DMS 273 (cell line): ENCODE results near the gene HPS1.

Source experiments
- DNase-seq: peaks from one replicate; lab custom pipeline; 2025; ENCODE audit not compliant: unreplicated experiment; lab: John Stamatoyannopoulos, UW

The HPS1 gene

DNA sequence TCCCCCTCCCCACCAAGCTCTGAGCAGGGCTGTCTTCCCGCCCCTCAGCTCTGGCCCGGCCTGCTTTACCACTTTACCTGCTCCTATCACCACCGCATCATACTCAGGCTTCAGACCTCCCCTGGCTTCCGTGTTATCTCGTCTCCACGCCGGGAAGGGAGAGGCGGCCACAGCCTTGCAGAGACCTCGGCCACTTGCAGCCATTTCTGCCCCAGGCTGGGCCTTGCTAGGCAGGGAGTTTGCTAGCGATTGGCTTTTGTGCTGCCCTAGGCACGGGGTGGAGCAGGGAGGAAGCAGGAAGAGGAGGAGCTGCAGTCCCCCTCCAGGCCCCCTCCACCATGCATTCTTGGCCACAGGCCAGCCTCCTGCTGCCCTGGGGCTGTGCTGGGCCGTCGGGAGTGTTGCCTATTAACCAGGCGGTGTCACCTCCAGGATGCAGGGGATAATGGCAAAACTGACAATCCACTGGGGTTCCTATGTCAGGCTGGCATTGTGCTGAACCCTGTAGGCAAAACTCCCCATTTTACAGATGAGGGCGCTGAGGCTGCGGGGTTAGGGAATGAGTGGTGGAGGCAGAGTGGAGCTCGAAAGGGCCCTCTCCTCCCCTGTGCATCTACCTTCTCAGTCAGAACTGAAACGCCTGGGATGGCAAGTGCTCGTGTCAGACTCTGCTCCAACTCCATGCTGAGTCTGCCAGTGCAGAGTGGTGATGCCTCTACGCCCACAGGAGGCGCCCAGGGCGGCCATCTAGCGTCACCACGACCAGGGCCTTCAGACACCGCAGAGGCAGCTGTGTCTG lies 31.6 kb downstream of the HPS1 start, which contains the start of gene PYROXD2:
TSS of gene PYROXD2 (minus strand) at position 251 of the 799 bp plus-strand sequence. CDS start at position 204, 47 bp downstream.
- peak; percentile 88 for DNase-seq

DNA sequence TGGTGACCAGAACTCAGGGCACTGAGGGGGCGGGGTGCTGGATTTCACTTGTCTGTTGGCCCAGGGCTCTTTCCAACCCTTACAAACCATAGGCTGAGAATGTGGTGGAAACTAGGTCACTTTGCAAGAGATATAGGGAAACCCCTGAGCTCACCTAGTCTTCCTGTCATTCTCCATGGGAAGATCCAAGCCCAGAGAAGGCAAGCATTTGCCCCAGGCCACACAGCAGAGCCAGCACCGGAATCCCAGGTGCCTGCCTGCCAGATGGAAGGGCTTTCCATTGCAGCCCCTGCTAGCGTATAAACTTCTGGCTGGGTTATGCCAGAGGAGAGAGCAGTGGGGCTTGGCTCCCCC lies 32.2 kb downstream of the HPS1 start:
- peak; percentile 42 for DNase-seq

DNA sequence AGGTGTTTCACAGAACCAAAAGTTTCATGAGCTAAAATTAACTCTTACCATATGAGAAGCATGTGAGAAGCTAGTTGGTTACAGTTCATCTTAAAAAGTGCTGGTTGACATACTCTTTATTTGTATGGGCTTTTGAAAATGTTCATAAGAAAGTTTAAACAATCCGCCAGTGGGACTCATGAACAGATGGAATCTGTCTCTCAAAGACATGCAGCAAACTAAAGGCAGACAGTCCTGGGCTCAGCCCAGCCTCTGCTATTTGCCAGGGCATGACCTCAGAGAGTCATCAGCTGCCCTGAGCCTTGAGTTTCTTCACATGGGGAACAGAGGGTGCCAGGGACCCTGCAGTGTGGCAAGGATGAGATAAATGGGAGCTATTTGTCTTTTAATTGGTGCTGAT lies 35.0 kb downstream of the HPS1 start:
- no peak for DNase-seq

DNA sequence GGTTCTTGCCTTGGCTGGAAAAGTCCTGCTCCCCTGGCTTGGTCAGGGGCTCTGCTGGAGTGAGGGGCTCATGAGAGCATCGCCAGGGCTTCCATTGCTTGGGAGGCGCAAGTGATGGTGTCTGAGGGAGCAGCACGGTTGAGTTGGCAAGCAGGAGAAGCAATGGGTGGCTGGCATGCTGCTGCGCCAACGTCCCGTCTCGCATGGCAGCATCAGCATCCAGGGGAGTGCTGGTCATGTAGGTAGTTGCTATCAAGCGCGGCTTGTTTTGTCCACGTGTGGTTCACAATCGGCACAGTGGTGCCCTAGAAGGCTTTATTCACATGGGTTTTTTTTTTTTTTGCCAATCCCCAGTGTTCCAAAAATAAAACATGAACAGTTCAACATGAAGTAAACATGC lies 35.6 kb downstream of the HPS1 start:
- DNase-seq = no peak

DNA sequence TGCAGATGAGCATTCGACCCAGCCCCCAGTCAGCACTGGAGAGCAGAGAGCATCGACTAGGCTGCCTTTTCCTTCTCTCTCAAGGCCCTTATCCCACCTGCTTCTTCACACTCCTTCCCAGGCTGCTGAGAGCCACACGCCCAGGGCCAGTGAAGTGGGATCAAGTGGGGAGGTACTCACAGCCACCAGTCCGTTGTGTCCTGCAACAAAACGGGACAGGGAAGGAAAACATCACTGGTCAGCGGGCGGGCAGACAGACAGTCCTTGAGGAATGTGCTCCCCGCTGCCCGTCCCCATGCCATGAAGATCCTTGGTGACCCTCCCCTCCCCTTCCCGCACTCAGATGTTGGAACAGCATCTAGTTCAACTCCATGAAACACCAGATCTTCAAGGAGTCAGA lies 36.0 kb downstream of the HPS1 start:
- DNase-seq = no peak

DNA sequence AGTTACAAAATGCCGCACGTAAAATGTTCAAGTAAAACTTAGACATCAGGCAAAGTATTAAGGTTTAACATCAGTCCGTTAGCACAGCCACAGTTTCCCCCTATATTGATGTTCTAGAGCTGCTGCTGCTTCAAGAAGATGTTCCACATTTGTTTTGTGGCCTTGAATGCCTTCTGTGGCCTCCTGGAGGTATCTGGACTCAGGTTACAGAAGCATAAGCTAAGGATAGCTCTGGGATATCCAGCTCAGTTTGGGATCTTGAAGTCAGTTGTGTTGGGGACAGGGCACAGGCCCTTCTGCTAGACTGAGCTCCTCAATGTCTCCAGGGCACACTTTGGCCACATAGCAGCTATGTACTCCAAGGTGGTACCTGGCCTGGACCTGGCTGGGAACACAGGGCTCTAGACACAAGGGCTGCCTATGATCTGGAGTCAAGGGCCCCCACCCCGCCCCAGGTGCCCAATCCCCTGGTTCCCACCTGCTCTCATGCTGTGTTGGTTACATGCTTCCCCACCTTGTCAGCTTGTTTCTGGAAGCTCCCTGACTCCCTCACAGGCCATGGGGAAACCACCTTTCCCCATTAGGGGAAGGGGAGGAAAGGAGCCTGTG lies 36.5 kb downstream of the HPS1 start:
- no peak for DNase-seq

DNA sequence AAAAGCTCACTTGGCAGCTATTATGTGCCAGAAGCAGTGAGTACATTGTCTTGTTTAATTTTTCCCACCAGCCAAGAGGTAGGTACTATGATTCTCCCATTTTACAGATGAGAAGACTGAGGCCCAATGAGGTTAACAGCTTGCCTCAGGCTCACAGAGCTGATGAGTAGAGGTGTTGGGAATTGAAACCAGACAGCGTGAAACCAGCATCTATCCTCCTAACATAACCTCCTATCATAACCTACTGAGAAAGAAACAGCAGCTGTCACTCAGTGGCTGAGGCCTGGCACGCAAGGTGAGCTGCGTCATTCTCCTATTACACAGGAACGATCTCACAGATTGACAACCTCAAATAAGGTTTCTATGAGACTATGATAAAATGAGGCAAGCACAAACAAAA lies 37.9 kb downstream of the HPS1 start:
- no peak for DNase-seq

DNA sequence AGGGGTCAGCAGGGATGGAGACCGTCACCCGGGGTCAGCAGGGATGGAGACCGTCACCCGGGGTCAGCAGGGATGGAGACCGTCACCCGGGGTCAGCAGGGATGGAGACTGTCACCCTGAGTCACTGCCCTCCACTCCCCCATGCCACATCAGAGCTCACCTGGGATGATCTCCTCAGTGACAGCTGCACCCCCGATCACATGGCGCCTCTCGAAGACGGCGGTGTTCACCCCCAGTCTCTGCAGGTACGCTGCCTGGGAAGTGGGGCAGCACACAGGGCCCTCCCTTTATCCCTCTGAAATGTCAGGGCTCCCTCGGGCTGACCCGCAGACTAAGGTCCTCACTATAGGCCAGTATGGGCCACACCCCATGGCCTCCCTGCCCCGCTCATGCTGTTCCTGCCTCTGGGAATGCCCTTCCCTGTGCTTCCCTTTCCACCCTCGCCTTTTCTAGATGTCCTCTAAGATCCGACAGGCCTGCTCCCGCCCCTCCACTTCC lies 38.9 kb downstream of the HPS1 start:
- no peak for DNase-seq

DNA sequence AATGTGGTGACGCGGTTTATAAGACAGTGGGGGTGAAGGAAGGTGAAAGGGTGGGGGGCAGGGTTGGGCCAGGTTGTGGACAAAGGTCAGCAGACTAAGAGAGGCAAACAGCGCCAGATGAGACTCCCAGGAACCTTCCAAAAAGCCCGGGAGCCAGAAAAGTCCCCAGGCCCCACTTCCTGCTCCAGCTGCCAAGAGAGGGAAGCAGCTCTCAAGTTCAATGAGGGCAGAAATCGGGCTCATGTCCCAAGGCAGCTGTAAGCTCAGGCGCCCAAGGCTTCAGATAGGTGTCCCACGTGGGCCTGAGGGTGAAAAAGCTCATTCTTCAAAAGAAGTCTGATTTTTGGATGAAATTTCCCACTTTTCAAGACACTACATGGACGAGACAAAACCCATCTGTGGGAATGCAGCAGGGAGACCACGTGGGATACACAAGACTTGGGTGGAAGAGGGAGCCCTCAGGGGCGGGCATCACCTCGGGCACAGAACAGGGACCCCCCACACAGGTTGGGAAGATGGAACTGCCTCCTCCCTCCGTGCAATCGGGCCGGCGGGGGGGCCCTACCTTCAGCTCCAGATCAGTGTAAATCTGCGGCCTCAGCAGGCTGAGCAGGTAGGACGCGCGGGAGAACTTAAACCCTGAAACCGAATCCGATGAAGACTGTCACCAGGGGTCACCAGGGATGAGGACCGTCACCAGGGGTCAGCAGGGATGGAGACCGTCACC lies 39.6 kb downstream of the HPS1 start:
- peak; percentile 5 for DNase-seq

DNA sequence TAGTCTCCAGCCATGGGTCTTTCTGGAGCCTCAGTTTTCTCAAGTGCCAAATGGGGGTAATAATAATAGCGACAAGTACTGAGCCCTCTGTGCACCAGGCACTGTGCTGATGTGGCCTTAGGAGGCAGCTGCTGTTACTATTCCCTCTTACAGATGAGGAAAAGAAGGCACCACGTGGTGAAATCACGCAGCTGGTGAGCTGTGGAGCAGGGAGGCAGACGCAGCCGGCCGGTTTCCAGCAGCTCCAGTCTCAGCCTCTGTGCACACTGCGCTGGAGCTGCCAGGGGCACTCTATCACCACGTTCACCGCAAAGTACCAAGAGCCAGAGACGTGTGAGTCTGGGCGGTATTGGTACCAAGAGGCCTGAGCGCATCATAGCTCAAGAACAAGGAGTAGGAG lies 41.3 kb downstream of the HPS1 start:
- DNase-seq = no peak

DNA sequence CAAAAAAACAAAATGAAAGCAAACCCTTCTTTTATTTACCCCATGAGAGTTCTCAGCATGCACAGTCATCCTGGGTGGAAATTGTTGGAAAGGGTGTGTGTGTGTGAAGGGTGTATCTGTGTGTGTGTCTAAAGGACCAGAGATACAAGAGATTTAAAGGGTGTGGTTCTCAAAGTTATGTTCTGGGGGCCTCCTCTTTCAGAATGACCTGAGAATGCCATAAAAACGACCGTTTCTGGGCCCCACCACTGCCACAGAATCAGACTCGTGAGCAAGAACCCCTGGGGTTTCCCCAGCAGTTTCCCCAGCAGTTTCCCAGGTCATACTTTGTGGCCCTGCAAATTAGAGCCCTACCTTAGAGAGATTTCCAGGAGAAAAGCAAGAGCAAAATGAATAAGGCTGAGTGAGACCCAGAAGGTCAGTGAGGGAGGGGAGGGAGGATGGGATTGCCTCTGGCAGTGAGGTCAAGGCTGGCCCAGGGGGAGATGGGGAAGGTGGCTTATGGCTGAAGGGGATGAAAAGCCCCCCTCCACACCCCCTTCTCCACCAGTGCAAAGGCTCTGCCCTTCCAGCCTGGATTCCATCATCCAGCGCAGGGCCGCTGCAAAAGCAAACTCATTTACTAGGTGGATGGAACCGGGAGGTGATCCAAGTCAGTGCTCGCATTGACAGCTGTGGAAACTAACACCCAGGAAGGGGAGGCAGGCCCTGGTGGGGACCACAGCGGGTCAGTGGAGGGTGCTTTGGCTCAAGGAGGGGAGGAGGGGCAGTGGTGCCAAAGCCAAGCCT lies 42.0 kb downstream of the HPS1 start:
- no peak for DNase-seq

DNA sequence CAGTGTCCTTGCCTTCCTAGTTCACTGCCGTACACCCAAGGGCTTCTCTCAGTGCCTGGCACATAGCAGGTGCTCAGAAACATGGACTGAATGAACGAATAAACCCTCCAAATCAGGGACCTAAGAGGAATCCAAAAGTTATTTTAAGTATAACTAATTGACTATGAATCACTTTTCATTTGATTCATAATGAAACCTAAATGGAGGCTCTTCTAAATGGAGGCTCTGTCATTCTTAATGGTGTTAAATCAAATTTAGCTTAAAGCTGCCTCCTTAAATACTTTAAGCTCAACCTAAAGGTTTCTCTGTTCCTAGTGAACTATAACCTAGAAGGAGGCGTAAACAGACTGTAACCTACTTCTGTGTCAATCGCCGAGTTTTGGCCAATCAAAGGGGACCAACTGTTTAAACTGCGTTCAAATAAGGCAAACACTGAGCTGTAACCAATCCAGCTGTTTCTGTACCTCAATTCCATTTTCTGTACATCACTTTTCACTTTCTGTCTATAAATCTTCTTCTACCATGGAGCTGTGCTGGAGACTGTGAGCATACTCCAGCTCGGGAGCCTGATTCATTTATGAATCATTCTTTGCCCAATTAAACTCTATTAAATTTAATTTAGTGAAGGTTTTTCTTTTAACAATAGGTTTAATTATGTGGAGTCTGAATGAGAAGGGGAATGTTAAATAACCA lies 42.8 kb downstream of the HPS1 start:
- no peak for DNase-seq

DNA sequence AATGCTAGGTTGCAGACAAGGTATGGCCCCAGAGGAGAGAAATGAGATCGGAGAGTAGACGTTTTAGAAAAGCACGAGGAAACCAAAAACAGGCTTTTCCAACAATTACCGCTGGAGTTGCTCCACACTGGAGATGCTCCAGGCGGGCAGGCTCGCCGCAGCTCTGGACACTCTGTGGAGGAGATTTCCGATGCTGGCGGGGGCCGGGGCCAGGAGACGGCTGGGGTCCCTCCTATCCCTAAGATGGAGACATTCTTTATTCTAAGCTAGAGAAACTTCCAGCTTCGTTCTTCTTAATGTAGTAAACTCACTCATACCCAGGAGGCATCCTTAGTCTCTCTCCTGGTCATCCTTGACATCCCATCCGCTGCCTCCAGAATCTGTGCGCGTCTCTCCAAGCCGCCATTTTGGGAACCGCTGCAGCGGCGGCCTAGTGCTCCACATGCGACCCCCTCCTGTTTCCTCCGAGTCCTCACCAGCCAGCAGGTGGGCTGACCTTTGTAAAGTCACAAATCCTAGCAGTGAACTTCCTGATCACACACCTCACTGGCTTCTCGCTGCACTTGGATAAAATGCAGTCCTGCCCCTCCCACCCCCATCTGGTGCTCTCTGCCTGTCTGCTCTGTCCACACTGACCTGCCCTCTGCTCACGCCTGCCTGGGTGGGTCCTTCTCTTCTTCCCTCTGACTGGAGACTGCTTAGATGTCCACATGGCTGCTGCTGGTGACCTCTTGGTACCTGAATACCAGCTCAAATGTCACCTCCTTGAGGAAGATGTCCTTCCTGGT lies 43.6 kb downstream of the HPS1 start:
- no peak for DNase-seq

DNA sequence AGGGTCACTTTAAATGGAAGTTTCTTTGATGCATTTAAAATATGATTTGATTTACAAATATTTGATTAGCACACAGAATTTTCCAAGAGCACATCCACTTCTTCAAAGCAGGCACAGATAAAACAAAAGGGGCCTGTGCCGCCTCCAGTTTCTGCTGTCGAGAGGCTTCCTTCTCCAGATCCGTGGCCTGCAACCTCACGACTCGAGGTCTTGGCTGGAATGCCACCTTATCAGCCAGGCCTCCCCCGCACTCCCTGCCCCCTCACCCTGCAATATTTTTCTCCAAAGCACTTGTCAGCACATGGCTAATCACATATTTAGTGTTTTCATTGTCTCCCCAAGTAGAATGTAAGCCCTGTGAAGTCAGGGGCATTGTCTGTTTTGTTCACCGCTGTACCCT lies 44.3 kb downstream of the HPS1 start:
- DNase-seq = no peak

DNA sequence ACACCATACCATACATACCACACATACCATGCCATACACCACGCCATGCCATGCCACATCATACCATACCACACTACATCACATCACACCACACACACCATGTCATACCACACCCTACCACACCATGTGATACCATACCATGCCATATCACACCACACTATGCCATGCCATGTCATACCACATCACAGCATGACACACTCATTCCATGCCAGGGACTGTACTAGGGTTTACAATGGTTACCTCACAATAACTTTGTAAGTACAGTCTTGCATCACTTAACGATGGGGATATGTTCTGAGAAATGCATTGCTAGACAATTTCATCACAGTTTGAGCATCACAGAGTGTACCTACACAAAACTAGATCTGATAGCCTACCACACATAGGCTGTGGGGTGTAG lies 46.3 kb downstream of the HPS1 start:
- DNase-seq = no peak

DNA sequence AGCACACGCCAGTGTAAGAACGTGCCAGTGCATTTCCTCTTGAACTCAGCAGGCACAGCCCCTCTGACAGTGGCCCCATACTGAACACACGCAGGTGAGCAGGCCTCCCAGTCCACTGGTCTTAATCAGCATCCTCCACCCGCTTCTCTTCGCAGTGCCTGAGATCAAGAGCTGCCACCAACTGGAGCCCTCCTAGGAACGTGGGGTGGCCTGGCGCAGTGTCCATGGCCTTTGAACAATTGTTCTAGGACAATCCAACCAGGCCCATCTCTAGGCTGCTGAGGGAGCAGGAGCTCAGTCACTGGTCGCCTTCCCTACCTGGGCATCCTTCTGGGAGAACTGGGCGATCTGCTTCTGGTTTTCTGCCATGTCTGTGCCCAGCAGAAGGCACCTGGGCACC lies 47.0 kb downstream of the HPS1 start:
- no peak for DNase-seq

DNA sequence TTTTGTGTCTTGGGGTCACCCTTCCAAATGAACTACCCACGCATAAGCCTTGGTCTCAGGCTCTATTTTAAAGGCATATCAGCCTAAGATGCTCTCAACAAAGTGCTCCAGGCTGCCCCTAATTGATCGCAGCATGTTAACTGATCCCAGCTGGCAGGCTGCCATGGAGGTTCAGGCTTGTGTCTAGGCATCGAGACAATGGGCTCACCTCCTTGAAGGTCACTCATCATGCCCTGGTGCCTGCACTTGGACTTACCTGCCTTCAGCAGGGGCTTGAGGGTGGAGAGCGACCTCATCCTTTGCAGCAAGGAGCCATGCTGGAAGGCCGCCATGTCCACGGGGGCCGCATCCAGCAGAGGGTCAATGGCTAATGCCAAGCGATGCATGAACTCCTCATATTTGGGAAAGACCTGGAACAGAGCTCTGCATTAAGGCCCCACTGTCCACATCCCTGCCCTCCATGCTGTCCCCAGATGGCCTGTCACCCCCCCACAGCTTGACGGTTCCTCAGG lies 49.6 kb downstream of the HPS1 start:
- no peak for DNase-seq

DNA sequence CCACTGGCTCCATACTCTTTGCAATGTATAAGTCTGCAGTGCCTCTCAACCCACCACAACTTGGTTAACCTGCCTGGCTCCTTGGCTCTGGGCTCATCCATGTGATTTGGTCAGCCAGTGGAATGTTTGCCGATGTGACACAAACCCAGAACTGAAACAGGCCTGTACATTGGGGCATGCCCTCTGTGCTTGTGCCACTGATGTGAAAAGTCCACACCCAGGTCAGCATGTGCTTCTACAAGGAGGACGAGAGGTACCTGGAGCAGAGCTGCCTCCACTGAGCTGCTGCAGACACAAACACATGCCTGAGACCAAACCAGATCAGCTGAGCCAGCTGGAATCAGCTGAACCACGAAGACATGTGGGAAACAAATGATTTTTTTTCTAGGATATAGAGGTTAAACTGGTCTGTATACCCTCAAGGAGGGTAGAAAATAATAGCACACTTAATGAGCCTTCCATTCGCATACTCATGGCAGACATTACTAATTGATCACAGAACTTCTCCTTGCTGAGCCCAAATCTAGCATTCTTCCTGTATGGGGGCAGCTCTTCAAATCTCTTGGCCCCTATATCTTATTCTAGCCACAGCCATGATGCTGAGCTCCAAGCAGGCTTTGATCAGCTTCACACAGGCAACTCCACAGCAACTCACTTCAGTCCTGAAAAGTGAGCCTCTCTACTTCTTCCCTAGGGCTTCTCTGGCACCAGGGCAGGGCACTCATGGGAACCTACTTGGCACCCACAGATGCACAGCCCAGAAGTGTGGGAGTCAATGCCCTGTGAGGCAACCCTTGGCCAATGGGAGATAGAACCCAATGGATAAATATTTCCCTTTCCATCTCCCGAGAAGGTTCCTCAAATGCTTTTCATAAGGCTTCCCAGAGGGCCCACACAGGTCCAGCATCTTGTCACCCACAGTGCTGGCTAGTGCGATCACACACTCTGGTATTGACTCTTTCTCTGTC lies 50.4 kb downstream of the HPS1 start:
- no peak for DNase-seq
